ENCODE results near the gene TAS1R1.

TAS1R1 gene

DNA sequence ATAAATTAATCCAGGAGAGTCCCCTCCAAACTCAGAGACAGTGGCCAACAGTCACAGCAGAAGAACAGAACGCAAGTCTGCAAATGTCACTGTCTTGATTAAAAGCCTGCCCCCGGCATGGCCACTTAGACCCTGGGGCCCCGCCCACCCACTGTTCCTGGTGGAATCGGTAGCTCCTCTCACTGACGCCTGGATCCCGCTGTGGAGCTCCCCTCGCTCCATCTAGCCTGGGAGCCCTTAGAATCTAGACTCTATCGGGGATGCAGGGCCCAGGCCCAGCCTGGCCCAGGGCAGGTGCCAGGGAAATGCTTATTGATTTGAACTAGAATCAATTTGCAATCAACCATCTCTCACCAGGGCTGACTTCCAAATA lies 42.2 kb upstream of the TAS1R1 start:
- no peak for DNase-seq (ENCODE audit: low read depth)
- TF ChIP-seq, protein P1, sequence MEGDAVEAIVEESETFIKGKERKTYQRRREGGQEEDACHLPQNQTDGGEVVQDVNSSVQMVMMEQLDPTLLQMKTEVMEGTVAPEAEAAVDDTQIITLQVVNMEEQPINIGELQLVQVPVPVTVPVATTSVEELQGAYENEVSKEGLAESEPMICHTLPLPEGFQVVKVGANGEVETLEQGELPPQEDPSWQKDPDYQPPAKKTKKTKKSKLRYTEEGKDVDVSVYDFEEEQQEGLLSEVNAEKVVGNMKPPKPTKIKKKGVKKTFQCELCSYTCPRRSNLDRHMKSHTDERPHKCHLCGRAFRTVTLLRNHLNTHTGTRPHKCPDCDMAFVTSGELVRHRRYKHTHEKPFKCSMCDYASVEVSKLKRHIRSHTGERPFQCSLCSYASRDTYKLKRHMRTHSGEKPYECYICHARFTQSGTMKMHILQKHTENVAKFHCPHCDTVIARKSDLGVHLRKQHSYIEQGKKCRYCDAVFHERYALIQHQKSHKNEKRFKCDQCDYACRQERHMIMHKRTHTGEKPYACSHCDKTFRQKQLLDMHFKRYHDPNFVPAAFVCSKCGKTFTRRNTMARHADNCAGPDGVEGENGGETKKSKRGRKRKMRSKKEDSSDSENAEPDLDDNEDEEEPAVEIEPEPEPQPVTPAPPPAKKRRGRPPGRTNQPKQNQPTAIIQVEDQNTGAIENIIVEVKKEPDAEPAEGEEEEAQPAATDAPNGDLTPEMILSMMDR (conservative IDR thresholded peaks at IDR 0.05; ENCODE audit: low read length): no peak
- no peak overlapping the region for H3K4me3 ChIP-seq (ENCODE audit: low read length)

GRCh38 chr1:6513320-6513801 lies 41.7 kb upstream of the TAS1R1 start:
- no peak overlapping the region for H3K4me3 ChIP-seq (ENCODE audit: low read length)
- no peak for DNase-seq (ENCODE audit: low read depth)
- TF ChIP-seq, protein P1 (conservative IDR thresholded peaks at IDR 0.05; ENCODE audit: low read length): no peak

DNA sequence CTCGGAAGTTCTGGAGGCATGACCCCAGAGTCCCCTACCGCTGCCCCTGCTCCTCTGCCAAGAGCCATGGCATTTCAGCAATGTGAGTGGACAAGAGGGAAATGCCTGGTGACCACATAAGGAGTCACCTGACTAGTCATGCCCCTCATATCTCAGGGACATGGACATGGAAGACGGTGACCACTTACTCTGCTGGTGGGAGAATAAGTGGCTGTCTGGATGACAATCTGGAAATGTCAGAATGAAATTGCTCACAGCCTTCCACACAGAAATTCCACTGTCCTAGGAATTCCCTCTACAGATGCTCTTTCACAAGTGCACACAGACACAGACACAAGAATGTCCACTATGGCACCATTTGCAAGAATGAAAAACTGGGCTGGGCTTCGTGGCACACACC lies 39.3 kb upstream of the TAS1R1 start:
- TF ChIP-seq, protein P1 (conservative IDR thresholded peaks at IDR 0.05; ENCODE audit: low read length): no peak
- peak; percentile 47 for DNase-seq (ENCODE audit: low read depth)
- H3K4me3 ChIP-seq (ENCODE audit: low read length): no peak overlapping the region

- H3K4me3 ChIP-seq (ENCODE audit: low read length): no peak overlapping the region
- DNase-seq (ENCODE audit: low read depth): no peak
- TF ChIP-seq, protein P1 (conservative IDR thresholded peaks at IDR 0.05; ENCODE audit: low read length): no peak
Observed at GRCh38 chr1:6517435-6517851, 37.7 kb upstream of the TAS1R1 start.

- H3K4me3 ChIP-seq (ENCODE audit: low read length): no peak overlapping the region
- DNase-seq (ENCODE audit: low read depth): peak; percentile 35
- TF ChIP-seq, protein P1 (conservative IDR thresholded peaks at IDR 0.05; ENCODE audit: low read length): no peak
Observed at GRCh38 chr1:6519491-6519934, 35.6 kb upstream of the TAS1R1 start.

DNA sequence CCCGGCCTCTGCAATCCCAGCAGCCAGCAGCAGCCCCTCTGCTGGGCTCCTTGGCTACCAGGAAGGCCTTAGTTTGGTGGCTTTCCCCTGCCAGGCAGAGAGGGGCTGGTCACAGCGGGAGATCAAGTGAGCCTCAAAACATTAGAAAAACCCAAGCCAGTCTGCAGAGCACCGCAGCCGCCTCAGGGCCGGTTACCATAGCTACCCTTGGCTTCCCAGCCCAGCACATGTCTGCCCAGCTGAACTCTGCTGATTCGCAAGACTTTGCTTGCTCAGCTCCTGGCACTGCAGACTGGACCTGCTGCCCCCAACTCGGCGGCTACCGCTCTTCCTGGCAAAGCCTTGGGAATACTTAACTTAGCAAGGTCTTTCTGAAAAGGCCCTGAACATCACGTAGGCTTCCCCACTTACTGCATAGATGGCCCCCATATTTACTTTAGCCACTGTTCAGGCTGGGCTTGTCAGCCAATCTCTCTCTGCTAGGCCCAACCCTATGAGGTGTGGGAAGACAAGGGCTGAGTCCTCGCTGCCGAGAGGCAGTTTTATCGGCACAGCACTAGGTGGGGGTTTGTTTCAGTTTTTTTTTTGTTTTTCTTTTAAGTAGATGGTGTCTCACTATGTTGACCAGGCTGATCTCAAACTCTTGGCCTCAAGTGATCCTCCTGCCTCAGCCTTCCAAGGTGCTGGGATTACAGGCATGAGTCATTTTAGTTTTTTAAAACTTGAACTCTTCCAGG lies 35.0 kb upstream of the TAS1R1 start:
- TF ChIP-seq, protein P1 (conservative IDR thresholded peaks at IDR 0.05; ENCODE audit: low read length): no peak
- DNase-seq (ENCODE audit: low read depth): peak; percentile 83
- H3K4me3 ChIP-seq (ENCODE audit: low read length): no peak overlapping the region

DNA sequence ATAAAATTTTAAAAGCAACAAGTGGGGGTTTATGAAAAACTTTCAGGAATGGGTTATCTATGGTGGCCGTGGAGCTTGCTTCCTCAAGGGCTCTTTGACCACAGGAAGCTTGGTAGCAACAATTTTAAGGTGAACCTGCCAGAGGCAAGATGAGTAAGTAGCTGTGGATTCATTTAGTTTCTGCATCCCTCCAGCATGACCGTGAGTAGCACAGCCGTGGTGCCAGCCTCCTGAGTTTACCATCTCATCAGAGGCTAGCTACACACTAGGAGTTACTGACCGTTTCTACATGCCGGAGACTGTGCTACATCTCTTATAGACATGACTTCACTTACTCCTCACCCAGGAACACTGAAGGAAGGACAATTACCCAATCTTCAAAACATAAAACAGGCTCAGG lies 33.6 kb upstream of the TAS1R1 start:
- DNase-seq (ENCODE audit: low read depth): no peak

More for the DNA sequence above, 33.6 kb upstream of the TAS1R1 start:
- H3K4me3 ChIP-seq (ENCODE audit: low read length): no peak overlapping the region
- TF ChIP-seq, protein P1 (conservative IDR thresholded peaks at IDR 0.05; ENCODE audit: low read length): no peak
